UCSD-AML1 (cell line): ENCODE measurements around the gene SEPTIN1.
"Not testable (repeated sequence)": the region's sequence is repeated elsewhere in the genome, so short reads cannot be mapped to it uniquely, and the experiment has no call there.

Experiments
- DNase-seq: peaks from one replicate; lab custom pipeline; 2025; ENCODE audit not compliant: unreplicated experiment; lab: John Stamatoyannopoulos, UW

Gene SEPTIN1

DNA sequence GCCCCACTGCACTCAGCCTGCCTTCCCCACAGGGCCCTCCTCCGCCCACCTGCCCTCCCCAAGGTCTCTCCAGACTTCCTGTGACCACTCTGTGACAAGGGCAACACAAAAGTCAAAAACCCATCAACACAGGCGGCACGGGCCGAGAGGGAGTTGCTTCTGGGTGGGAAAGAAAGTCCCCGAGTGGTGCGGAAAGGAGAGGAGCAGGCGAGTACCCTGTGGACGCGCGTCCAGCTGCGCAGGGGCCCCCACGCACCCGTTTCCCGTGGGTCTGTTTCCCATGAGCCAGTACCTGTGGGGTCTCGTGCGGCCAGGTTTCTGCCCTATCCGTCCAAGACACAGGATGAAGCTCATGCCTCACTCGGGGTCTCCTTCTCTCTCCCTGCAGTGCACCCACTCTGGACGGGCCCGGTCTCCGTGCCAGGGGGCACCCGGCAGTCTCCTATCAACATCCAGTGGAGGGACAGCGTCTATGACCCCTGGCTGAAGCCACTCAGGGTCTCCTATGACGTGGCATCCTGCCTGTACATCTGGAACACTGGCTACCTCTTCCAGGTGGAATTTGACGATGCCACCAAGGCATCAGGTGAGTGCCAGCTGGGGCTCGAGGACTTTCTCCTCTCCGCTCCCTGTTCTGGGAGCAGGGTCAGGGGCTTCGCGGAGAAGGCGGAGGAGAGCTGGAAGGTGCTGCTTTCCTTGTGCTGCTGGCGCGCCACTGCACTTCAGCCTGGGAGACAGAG, 39.4 kb downstream of the SEPTIN1 start:
- DNase-seq: no peak

- not testable (repeated sequence) for DNase-seq
These were observed 40.4 kb downstream of the SEPTIN1 start for GRCh38 chr16:30341971-30342370.

DNA sequence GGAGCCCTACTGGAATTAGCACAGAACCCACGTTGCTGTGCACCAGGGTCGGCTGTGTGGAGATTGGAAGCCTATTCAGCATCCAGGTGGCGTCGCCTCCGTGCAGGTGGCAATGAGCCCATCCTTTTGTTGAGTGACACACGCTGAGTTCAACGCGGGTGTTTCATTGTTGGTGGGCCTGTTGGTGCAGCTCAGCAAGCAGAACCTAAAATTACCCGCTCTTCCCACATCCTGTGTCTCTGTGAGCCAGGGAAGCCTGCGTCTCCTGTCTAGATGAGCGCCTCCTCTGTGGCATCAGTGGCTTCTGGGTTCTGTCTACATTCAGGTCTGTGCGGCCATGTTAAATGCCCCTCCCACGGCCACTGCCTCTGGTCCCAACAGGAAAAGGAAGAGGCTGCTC, 41.7 kb downstream of the SEPTIN1 start:
- DNase-seq: no peak

DNA sequence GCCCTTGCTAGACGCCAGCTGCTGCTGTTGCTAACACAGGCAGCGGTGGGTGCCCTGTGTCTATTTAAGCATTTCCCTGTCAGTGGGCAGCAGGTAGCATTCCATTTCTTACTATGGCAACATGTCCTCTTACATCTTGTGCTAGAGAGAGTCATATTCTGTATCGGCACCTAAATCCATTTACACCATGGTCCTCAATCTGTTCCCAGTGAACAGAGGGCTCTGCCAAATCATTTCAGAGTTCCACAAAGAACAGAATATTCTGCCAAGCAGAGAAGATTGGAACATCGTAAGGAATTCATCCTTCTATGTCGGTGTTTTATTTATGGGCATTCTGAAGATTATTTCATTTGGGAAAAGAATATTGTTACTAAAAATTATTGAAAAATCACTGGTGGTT, 43.6 kb downstream of the SEPTIN1 start:
- DNase-seq: not testable (repeated sequence)

- not testable (repeated sequence) for DNase-seq
These were observed 44.4 kb downstream of the SEPTIN1 start for GRCh38 chr16:30337964-30338357.

- no peak for DNase-seq
These were observed 46.5 kb downstream of the SEPTIN1 start for GRCh38 chr16:30335598-30336474.

DNA sequence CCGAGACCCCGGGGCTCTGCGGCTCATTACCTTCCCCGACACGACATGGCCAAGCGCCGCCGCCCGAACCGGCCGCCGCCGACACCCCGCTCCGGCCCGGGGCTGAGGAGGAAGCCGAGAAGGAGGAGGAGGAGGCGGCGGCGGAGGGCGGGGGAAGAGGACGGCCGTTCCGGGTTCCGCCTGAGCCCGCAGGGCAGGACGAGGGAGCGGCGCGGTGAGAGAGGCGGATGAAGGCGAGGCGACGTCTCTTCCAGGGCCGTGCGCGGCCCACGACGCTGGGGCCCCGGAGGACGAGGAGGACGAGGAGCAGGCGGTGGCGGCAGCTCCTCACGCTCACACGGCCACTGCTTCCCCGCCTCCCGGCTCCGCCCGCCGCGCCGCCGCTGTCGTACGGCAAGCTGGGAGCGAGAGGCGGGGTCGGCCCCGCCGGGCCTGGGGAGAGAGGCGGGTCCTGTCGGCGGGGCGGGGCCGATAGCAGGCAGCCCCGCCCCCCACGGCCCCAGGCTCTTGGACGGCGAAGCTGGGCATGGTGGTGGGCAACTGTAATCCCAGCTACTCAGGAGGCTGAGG, 47.2 kb downstream of the SEPTIN1 start:
- DNase-seq: peak; percentile 91

DNA sequence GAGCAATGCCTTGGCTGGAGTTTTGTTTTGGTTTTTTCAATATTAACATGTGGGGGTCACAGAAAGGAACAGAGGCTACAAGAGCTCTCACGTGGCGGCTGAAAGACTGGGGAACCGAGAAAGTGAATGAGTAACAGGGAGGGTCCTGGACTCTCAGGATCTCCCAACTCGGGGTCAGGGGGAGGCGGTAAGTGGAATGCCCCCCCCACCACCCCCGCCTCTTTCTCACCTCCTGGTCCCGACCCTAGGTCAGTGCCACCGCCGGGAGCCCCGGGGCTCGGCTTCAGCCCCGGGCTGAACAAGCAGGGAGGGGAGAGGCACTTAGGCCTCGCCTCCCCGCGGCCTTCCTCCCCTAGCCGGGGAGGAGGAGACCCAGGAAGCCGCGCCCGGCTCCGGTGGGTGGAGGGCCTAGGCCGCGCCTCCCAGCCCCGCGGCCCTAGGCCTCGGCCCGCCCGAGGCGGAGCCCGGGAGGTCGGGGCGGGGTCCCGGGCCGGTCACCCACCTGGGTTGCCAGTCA, 47.8 kb downstream of the SEPTIN1 start:
- DNase-seq: peak; percentile 84
